PC-3 (cell line): Measurements from ENCODE around the gene AOPEP.

Source experiments
- EZH2 ChIP-seq: fragments of 300-600 bp; sonication (generic); IDR thresholded peaks from one replicate; pipeline ENCODE4 v1.6.1; 2017; ENCODE audit warnings: antibody characterized with exemption, mild to moderate bottlenecking, low read length; ENCODE audit not compliant: unreplicated experiment
- TF ChIP-seq, protein P1 (sequence below): fragments of 300-600 bp; sonication (generic); conservative IDR thresholded peaks from 2 replicates; pipeline ENCODE4 v1.5.1; 2017; ENCODE audit warnings: antibody characterized with exemption, low read depth, mild to moderate bottlenecking, low read length

DNA sequence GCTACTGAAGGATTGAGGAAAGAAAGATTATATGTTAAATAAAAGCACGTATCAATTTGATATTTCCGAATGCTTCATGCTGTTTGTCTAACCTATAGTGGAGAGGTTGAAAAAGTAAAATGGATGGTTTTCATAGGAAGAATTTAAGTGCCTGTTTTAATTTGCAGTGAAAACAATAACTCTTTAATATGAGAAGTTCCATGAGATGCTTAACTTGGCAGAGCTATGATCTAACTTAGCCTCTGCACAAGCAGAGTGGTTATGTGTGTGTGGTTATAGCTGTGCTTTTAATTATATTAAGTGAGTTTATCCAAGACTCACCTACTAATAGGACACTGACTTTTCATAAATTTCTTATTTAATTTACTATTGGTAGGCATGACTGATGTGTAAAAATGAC, 57.4 kb downstream of the AOPEP start:
- TF ChIP-seq, protein P1, sequence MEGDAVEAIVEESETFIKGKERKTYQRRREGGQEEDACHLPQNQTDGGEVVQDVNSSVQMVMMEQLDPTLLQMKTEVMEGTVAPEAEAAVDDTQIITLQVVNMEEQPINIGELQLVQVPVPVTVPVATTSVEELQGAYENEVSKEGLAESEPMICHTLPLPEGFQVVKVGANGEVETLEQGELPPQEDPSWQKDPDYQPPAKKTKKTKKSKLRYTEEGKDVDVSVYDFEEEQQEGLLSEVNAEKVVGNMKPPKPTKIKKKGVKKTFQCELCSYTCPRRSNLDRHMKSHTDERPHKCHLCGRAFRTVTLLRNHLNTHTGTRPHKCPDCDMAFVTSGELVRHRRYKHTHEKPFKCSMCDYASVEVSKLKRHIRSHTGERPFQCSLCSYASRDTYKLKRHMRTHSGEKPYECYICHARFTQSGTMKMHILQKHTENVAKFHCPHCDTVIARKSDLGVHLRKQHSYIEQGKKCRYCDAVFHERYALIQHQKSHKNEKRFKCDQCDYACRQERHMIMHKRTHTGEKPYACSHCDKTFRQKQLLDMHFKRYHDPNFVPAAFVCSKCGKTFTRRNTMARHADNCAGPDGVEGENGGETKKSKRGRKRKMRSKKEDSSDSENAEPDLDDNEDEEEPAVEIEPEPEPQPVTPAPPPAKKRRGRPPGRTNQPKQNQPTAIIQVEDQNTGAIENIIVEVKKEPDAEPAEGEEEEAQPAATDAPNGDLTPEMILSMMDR, result no peak
- TF ChIP-seq EZH2, result no peak
